Fibroblast of lung (primary cell): Measurements from ENCODE around the gene CASP4. TPM values are rescaled to one million over a fixed set of nuclear protein-coding genes. Genes with fewer than 3 reads are reported as not detected.

Source experiments
- DNase-seq, 2 donors: peaks; one replicate each; pipeline versions ENCODE4 v3.0.0 to v3.0.0-alpha.2; 2010; ENCODE audit warnings: low read depth in 2 of 2
- H2AFZ ChIP-seq: 2 replicates; pipeline ENCODE4 v1.5.1; 2012; ENCODE audit warnings: low read length, control low read depth, inconsistent platforms
- H3K27ac ChIP-seq: 2 replicates; pipeline ENCODE4 v1.5.1; 2011; ENCODE audit warnings: low read length, control low read depth; ENCODE audit not compliant: insufficient read depth
- H3K27me3 ChIP-seq: 2 replicates; pipeline ENCODE4 v1.5.1; 2011; ENCODE audit warnings: mild to moderate bottlenecking, low read length; ENCODE audit not compliant: control insufficient read depth, insufficient read depth
- H3K36me3 ChIP-seq: 2 replicates; pipeline ENCODE4 v1.5.1; 2011; ENCODE audit warnings: low read length; ENCODE audit not compliant: control insufficient read depth, insufficient read depth
- H3K4me1 ChIP-seq: 2 replicates; pipeline ENCODE4 v1.5.1; 2011; ENCODE audit warnings: low read length; ENCODE audit not compliant: control insufficient read depth, insufficient read depth; ENCODE audit errors: extremely low read depth
- H3K4me2 ChIP-seq: 2 replicates; pipeline ENCODE4 v1.5.1; 2011; ENCODE audit warnings: low read length, control low read depth; ENCODE audit not compliant: insufficient read depth; ENCODE audit errors: extremely low read depth
- H3K4me3 ChIP-seq, 4 experiments: fragments of 200-600 bp in 1 of 4; sonication (generic) in 1 of 4; replicated peaks in 1 of 4; 2 replicates each; pipeline ENCODE4 v1.5.1; 2011 to 2016; ENCODE audit warnings: low read length in 4 of 4, low read depth in 3 of 4, mild to moderate bottlenecking in 3 of 4, control low read depth in 2 of 4, inconsistent platforms in 1 of 4, mixed read lengths in 1 of 4; ENCODE audit not compliant: insufficient read depth in 1 of 4; ENCODE audit errors: control extremely low read depth in 1 of 4
- H3K79me2 ChIP-seq: 2 replicates; pipeline ENCODE4 v1.5.1; 2012; ENCODE audit warnings: mild to moderate bottlenecking, low read length, inconsistent platforms; ENCODE audit not compliant: control insufficient read depth, insufficient read depth
- H3K9ac ChIP-seq: 2 replicates; pipeline ENCODE4 v1.5.1; 2011; ENCODE audit warnings: mild to moderate bottlenecking, low read length, control low read depth; ENCODE audit not compliant: insufficient read depth
- H3K9me3 ChIP-seq: 2 replicates; pipeline ENCODE4 v1.5.1; 2012; ENCODE audit warnings: low read depth, low read length; ENCODE audit not compliant: control insufficient read depth, insufficient read depth
- H4K20me1 ChIP-seq: 2 replicates; pipeline ENCODE4 v1.5.1; 2011; ENCODE audit warnings: low read length; ENCODE audit not compliant: control insufficient read depth, insufficient read depth; ENCODE audit errors: extremely low read depth
- EZH2 ChIP-seq: IDR thresholded peaks from 2 replicates; pipeline ENCODE4 v1.5.1; 2012; ENCODE audit warnings: low read length, control low read depth, mild to moderate bottlenecking; ENCODE audit errors: missing control alignments
- polyA plus RNA-seq, 2 donors: library from polyadenylated mRNA; depleted of rRNA in 1 of 2; stranded (reverse) in 1 of 2; unstranded in 1 of 2; fragments of >200 nt; gene quantifications; 2 replicates each; pipeline ENCODE4 v1.2.1, GENCODE V29; 2011 to 2012; ENCODE audit warnings: missing spikeins in 1 of 2
- total RNA-seq: library from RNA; depleted of rRNA; stranded (reverse); fragments of >200 nt; gene quantifications from 2 replicates; pipeline ENCODE4 v1.2.1, GENCODE V29; 2014
- TF ChIP-seq, protein P1 (sequence below), 2 donors: IDR thresholded peaks in 1 of 2; conservative IDR thresholded peaks in 1 of 2; 1 replicate in 1 of 2; 2 replicates in 1 of 2; pipeline ENCODE4 v1.5.1; 2011 to 2012; ENCODE audit warnings: low read length in 2 of 2, control low read depth in 1 of 2, inconsistent platforms in 1 of 2, low read depth in 1 of 2, mild to moderate bottlenecking in 1 of 2

Gene CASP4
- total and polyA plus RNA-seq, 2 donors (not counting 1 experiment from before 2014, with no cell fraction given) = 196 to 204 TPM

DNA sequence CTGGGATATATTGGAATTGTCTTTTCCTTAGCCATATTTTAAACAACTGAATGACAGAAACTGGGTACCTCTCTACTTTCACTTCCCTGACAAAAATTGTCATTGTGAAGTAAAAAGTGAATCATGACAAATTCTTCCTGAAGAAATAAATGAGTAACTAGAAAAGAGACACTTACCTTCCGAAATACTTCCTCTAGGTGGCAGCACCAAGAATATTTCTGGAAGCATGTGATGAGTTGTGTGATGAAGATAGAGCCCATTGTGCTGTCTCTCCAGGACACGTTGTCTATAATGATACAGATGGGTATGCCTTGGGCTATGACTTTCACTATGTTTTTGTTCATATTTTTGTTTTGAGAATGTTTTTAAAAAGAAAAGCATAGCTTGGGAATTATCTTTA lies 21.5 kb downstream of the CASP4 start:
- H2AFZ ChIP-seq = no peak overlapping the region
- H3K79me2 ChIP-seq = no peaks in the 10 kb centered on the region

DNA sequence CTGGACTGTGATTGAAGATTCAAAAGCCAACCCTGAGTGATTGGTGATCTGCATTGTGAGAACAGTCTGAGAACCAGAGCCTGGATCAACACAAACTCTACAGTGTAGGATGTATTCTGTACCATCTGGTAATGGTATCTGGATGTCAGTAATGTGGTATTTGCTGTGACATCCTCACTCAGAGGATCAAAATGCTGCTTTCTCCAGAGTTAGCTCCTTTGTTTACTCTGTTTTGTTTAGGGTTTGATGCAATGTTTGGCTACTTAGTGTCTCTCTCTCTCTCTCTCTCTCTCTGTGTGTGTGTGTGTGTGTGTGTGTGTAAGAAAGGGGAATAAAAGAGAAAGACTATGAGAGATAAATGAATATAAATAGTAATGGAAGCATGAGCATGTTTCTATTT lies 24.3 kb downstream of the CASP4 start:
- Histone ChIP-seq H3K27me3 (no peaks in the 10 kb centered on the region), H3K9me3 (no peaks in the 10 kb centered on the region), H3K9ac (no peak overlapping the region), H4K20me1 (no peaks in the 10 kb centered on the region), H3K27ac (no peak overlapping the region), H3K4me3 (no peak overlapping the region), H3K36me3 (peaks cover 7% of the 10 kb centered on the region), H3K4me2 (no peak overlapping the region), H2AFZ (no peak overlapping the region), H3K79me2 (no peaks in the 10 kb centered on the region), H3K4me1 (no peaks in the 10 kb centered on the region)
- no peak for TF ChIP-seq EZH2
- TF ChIP-seq, protein P1, sequence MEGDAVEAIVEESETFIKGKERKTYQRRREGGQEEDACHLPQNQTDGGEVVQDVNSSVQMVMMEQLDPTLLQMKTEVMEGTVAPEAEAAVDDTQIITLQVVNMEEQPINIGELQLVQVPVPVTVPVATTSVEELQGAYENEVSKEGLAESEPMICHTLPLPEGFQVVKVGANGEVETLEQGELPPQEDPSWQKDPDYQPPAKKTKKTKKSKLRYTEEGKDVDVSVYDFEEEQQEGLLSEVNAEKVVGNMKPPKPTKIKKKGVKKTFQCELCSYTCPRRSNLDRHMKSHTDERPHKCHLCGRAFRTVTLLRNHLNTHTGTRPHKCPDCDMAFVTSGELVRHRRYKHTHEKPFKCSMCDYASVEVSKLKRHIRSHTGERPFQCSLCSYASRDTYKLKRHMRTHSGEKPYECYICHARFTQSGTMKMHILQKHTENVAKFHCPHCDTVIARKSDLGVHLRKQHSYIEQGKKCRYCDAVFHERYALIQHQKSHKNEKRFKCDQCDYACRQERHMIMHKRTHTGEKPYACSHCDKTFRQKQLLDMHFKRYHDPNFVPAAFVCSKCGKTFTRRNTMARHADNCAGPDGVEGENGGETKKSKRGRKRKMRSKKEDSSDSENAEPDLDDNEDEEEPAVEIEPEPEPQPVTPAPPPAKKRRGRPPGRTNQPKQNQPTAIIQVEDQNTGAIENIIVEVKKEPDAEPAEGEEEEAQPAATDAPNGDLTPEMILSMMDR (conservative IDR thresholded peaks at IDR 0.05 in 1 of 2, IDR thresholded peaks at IDR 0.05 in 1 of 2; ENCODE audit: low read depth in 1 of 2, low read length in 2 of 2) = no peak
- DNase-seq = no peak

More for the DNA sequence above, 21.5 kb downstream of the CASP4 start:
- peaks cover 14% of the 10 kb centered on the region for H3K36me3 ChIP-seq
- H3K9me3 ChIP-seq = no peaks in the 10 kb centered on the region
- DNase-seq = peak; percentile 41 to 62
- no peak overlapping the region for H3K4me3 ChIP-seq
- no peaks in the 10 kb centered on the region for H3K27me3 ChIP-seq
- H3K4me2 ChIP-seq = no peak overlapping the region
- no peak overlapping the region for H3K27ac ChIP-seq
- H3K9ac ChIP-seq = no peak overlapping the region
- no peaks in the 10 kb centered on the region for H4K20me1 ChIP-seq
- TF ChIP-seq EZH2 = no peak
- TF ChIP-seq, protein P1 (conservative IDR thresholded peaks at IDR 0.05 in 1 of 2, IDR thresholded peaks at IDR 0.05 in 1 of 2; ENCODE audit: low read depth in 1 of 2, low read length in 2 of 2) = peak; percentile 41 to 48
- H3K4me1 ChIP-seq = no peaks in the 10 kb centered on the region

DNA sequence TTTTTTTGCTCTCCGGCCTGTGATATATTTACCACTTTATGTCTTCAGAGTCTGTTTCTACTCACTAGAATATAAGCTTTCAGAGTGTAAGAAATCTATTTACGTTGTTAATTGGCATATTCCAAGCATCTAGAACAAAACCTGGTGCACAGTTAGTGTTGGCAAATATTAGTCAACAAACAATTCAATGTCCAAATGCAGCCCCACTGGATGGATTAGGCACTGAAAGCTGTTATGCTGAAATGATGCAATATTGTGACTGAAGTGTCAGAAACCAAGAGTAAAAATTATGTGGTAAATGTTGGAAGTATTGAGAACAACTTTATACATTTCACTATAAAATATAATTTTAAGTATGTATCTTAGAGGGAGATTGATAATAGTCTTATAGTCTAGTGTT lies 24.8 kb downstream of the CASP4 start:
- no peak for DNase-seq
- H3K9ac ChIP-seq = no peak overlapping the region
- no peaks in the 10 kb centered on the region for H3K4me1 ChIP-seq
- no peak overlapping the region for H3K4me2 ChIP-seq
- no peak overlapping the region for H2AFZ ChIP-seq
- no peak overlapping the region for H3K27ac ChIP-seq
- H3K79me2 ChIP-seq = no peaks in the 10 kb centered on the region
- H3K27me3 ChIP-seq = no peaks in the 10 kb centered on the region
- no peak overlapping the region for H3K4me3 ChIP-seq
- no peaks in the 10 kb centered on the region for H3K9me3 ChIP-seq
- no peaks in the 10 kb centered on the region for H4K20me1 ChIP-seq
- H3K36me3 ChIP-seq = peaks cover 5% of the 10 kb centered on the region
- TF ChIP-seq EZH2 = no peak
- TF ChIP-seq, protein P1 (conservative IDR thresholded peaks at IDR 0.05 in 1 of 2, IDR thresholded peaks at IDR 0.05 in 1 of 2; ENCODE audit: low read depth in 1 of 2, low read length in 2 of 2) = no peak
